ENCODE results near the gene VAT1L.
A peak's percentile ranks its signal among the peaks of the same experiment; 100 is the strongest.

VAT1L gene

DNA sequence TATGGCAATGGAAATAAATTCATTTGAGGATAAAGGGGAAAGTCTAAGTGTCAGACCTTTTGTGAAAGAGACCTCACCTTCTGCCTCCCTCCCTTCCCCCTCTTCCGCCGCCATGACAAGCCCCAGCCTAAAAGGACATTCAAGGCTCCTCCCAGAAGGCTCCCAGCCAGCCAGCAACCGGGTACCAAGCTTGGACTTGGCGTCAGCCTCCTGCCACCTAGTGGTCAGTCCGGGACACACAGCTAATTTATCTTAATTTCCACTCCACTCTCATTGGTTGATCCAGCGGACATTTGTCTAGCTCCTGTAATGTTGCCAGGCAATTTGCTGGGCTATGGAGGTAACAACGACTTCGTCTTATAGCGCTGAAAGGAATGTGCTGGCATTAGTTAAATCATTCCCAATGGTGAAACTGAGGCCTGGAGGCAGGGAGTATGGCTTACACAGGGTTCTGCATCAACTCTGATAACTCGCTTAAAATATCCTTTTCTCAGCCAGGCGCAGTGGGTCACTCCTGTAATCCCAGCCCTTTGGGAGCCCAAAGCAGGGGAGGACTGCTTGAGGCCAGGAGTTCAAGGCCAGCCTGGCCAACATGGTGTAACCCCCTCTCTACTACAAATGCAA lies 214.7 kb downstream of the VAT1L start:
- peak; percentile 41 for DNase-seq

DNA sequence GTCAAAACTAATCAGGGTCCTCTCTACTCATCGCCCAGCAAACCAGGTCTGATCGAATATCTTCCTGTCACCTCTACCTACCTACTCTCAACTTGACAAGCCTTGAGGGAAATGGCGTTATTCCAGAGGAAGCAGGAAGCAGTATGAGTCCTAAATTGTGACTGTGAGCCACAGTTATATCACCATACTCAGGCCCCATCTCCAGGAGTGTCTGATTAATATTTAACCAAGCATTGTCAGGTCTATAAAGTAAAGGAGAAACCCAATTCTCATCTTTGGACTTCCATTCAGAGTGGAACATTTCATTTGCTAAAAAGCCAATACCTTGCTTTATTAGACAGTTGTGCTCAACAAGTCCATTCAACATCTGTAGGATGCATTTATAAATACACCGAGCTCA lies 216.2 kb downstream of the VAT1L start:
- no peak for DNase-seq

DNA sequence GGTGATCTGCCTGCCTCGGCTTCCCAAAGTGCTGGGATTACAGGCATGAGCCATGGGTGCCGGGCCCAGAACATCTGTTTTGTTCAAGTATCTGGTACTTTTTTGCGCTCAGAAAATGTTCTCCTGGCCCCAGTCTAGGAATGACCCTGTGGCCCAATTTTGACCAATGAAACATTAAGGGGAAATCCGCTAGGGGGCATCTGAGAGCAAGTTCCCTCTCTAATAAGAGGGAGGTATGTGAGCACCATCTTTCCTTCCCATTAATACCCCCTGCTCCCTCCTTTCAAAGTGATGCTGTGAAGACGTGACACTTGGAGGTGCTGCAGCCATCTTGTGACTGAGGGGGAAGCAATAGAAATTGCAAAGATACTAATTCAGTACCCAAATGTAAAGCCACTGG lies 217.5 kb downstream of the VAT1L start:
- no peak for DNase-seq

DNA sequence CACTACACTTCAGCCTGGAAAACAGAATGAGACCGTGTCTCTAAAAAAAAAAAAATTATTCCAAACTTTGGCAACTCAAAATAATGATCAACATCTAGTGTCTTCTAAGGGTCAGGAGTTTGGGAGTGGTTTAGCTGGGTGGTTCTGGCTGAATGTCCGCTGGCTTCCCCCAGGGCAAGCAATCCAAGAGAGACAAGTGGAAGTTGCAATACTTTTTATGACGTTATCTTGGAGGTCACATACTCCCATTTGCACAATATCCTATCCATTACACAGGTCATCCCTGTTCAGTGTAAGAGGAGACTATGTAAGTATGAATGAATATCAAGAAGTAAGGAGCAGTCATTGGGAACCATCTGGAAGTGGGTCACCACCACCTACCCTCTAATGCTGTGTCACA lies 218.8 kb downstream of the VAT1L start:
- DNase-seq: no peak

DNA sequence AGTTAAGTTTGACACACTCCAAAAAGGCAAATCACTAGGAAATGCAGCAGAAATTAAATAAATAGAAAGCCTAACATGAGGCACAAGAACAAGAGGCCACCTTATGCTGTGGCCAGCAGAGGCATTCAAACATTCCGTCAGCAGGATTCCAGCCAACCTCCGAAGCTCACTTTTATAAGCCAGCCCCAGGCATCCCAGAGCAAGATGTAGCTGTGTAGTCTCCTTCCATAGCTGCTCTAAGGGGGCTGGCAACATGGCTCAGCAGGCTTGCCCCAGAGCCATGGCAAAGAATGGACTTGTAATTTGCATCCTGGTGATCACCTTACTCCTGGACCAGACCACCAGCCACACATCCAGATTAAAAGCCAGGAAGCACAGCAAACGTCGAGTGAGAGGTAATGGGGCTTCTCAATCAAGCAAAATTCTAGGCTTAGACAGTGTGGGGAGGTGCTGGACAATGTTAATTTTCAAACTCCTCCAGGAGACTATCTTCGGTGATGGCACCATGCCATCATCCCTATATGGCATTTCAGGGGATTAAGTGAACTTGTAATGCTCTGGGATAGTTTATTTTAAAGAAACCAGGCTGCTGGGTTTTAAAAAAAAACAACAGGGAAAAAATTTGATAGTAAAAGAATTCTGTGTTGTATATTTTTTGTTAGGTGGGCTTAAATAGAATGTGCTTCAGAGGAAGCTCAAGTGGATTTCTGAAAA lies 234.1 kb downstream of the VAT1L start, which contains the start of gene CLEC3A:
Gene CLEC3A, plus strand, starts transcription at position 202 of the 714 bp plus-strand sequence. Its CDS starts 79 bp downstream, at position 281.
- no peak for DNase-seq

DNA sequence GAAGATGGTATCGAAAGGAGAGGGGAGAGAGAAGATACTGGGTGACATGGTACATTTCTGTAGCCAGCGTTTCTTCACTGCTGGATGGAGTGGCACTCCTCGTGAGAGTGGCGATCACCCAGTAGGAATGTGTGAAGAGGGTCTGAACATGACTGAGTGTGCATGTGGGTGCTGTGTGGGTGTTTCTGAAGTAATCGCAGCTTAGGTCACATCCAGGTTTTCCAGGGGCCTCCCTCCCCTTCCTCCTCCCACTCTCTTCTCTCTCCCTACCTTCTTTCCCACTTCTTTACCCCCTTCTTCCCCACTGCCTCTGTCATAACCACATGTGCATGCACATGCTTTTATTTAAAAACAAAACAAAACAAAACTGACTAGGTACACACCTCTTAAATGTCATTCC lies 235.8 kb downstream of the VAT1L start:
- no peak for DNase-seq

DNA sequence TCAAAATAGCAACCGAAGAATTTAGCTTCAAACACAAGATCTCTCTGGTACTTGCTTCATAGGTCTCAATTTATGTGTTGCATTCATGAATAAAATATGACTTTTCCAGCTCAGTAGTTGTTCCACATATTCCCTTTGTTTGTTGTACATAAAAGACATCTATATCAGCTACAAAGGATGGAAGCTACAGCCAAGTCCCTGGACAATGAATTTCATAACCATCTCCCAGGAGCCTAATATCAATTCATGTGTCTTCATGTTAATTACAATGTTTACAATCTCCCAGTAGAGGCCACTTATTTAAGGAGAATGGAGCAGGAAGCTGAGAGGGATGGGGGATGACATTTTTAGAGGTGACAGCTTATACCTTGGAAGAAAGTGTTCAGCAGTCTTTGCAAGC lies 237.3 kb downstream of the VAT1L start:
- no peak for DNase-seq

DNA sequence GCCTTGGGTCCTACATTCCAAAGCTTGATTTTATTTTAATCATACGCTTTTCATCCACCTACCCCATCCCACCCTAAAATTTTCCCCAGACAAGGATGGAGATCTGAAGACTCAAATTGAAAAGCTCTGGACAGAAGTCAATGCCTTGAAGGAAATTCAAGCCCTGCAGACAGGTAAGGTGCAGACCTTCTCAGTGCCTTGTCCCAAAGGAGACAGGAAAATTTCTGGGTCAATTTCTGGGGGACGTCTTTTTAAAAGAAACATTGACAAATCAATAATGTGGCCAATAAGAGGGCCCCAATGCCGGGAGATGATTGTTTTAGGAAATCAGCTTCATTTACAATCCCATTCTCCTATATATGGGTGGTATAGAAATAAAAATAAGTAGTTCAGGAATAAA lies 239.7 kb downstream of the VAT1L start:
- DNase-seq: no peak
